ENCODE results near the gene ETFDH. TPM values are rescaled to one million over a fixed set of nuclear protein-coding genes. Genes with fewer than 3 reads are reported as not detected.
"Not testable (repeated sequence)": the region's sequence is repeated elsewhere in the genome, so short reads cannot be mapped to it uniquely, and the experiment has no call there.

The ETFDH gene
- total RNA-seq, 1 experiment from 2014 or later: 35.3 TPM

GRCh38 chr4:158750379-158750778 is 78.3 kb downstream of the ETFDH start:
- DNase-seq (ENCODE audit: extremely low read depth, low read depth): no peak

- DNase-seq (ENCODE audit: extremely low read depth, low read depth): no peak
Observed at GRCh38 chr4:158754385-158755180, 82.5 kb downstream of the ETFDH start.

- not testable (repeated sequence) for DNase-seq (ENCODE audit: extremely low read depth, low read depth)
Observed at GRCh38 chr4:158755819-158756218, 83.7 kb downstream of the ETFDH start.

- DNase-seq (ENCODE audit: extremely low read depth, low read depth): no peak
Observed at GRCh38 chr4:158756588-158756987, 84.5 kb downstream of the ETFDH start.

- no peak for DNase-seq (ENCODE audit: extremely low read depth, low read depth)
Observed at GRCh38 chr4:158758142-158758541, 86.0 kb downstream of the ETFDH start.

GRCh38 chr4:158758703-158759102 is 86.6 kb downstream of the ETFDH start:
- no peak for DNase-seq (ENCODE audit: extremely low read depth, low read depth)

Small RNAs within 50 kb of the gene (small RNA-seq; reads per million reads assigned to genes)
- 0 to 0.12 reads per million in 2 experiments for gene RF00012

Other genes with a start within 250 kb of the ETFDH start
- gene RXFP1, start 150.4 kb upstream of the ETFDH start, total RNA-seq (2014; rRNA removed; shearing (Covaris generic)): not detected in 2 replicates
- 18.5 and 22.4 TPM in 2 replicates for gene C4orf46, start 409 bp upstream of the ETFDH start, total RNA-seq (2014; rRNA removed; shearing (Covaris generic))
- 35.2 and 40.8 TPM in 2 replicates for gene PPID, start 51.1 kb downstream of the ETFDH start, total RNA-seq (2014; rRNA removed; shearing (Covaris generic))
- 2.2 and 3.7 TPM in 2 replicates for gene FNIP2, start 96.7 kb downstream of the ETFDH start, total RNA-seq (2014; rRNA removed; shearing (Covaris generic))